ENCODE data around the gene SATB2.

The SATB2 gene

GRCh38 chr2:199336546-199336945, 121.2 kb downstream of the SATB2 start:
- TF ChIP-seq, protein P1, sequence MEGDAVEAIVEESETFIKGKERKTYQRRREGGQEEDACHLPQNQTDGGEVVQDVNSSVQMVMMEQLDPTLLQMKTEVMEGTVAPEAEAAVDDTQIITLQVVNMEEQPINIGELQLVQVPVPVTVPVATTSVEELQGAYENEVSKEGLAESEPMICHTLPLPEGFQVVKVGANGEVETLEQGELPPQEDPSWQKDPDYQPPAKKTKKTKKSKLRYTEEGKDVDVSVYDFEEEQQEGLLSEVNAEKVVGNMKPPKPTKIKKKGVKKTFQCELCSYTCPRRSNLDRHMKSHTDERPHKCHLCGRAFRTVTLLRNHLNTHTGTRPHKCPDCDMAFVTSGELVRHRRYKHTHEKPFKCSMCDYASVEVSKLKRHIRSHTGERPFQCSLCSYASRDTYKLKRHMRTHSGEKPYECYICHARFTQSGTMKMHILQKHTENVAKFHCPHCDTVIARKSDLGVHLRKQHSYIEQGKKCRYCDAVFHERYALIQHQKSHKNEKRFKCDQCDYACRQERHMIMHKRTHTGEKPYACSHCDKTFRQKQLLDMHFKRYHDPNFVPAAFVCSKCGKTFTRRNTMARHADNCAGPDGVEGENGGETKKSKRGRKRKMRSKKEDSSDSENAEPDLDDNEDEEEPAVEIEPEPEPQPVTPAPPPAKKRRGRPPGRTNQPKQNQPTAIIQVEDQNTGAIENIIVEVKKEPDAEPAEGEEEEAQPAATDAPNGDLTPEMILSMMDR (IDR thresholded peaks at IDR 0.05; ENCODE audit: borderline replicate concordance, extremely low read depth, low read length, poor library complexity, severe bottlenecking): no peak
- TF ChIP-seq EZH2 (IDR thresholded peaks at IDR 0.05; ENCODE audit: borderline replicate concordance, low read depth, low read length, severe bottlenecking): no peak
- no peak for DNase-seq
- Histone ChIP-seq H3K9ac (ENCODE audit: low read depth, low read length) (no peak overlapping the region), H3K27me3 (ENCODE audit: insufficient read depth, low read length, poor library complexity) (no peaks in the 10 kb centered on the region), H3K27ac (ENCODE audit: low read length) (no peak overlapping the region), H3K36me3 (ENCODE audit: insufficient read depth, low read length) (no peaks in the 10 kb centered on the region), H2AFZ (ENCODE audit: low read depth, low read length) (no peak overlapping the region), H3K4me1 (ENCODE audit: insufficient read depth, low read length) (no peaks in the 10 kb centered on the region), H3K79me2 (ENCODE audit: insufficient read depth, low read length) (no peaks in the 10 kb centered on the region), H3K4me2 (ENCODE audit: insufficient read depth, low read length) (no peak overlapping the region), H3K4me3 (ENCODE audit: low read depth in 1 of 2, low read length in 2 of 2) (no peak overlapping the region), H3K9me3 (ENCODE audit: insufficient read depth, low read length, severe bottlenecking) (no peaks in the 10 kb centered on the region), H4K20me1 (ENCODE audit: insufficient read depth, low read length) (no peaks in the 10 kb centered on the region)
- no peak for ATAC-seq (ENCODE audit: insufficient read depth, low read depth)

DNA sequence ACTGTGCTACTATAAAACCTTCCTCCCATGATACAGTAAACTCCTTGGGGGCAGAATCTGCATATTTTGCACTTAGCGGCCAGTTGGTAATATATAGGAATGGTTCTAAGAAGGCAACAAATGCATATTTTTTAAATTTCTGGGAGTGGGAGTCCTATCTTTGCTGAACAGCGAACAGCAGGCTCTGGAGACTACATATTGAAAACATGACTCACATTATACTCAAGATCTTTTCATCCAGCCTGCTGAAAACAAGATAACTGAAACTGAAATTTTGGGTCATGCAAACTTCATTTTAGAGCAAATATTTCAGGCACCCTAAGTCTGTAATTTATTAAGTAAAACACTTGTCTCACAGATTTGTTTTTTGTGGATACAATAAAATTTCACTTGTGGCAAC, 122.2 kb downstream of the SATB2 start:
- TF ChIP-seq, protein P1 (IDR thresholded peaks at IDR 0.05; ENCODE audit: borderline replicate concordance, extremely low read depth, low read length, poor library complexity, severe bottlenecking): no peak
- TF ChIP-seq EZH2 (IDR thresholded peaks at IDR 0.05; ENCODE audit: borderline replicate concordance, low read depth, low read length, severe bottlenecking): no peak
- H3K4me1 ChIP-seq (ENCODE audit: insufficient read depth, low read length): no peaks in the 10 kb centered on the region
- no peaks in the 10 kb centered on the region for H3K27me3 ChIP-seq (ENCODE audit: insufficient read depth, low read length, poor library complexity)
- H3K27ac ChIP-seq (ENCODE audit: low read length): no peak overlapping the region
- no peaks in the 10 kb centered on the region for H3K79me2 ChIP-seq (ENCODE audit: insufficient read depth, low read length)
- no peak overlapping the region for H3K4me3 ChIP-seq (ENCODE audit: low read depth in 1 of 2, low read length in 2 of 2)
- no peak overlapping the region for H2AFZ ChIP-seq (ENCODE audit: low read depth, low read length)
- H3K9ac ChIP-seq (ENCODE audit: low read depth, low read length): no peak overlapping the region
- H3K9me3 ChIP-seq (ENCODE audit: insufficient read depth, low read length, severe bottlenecking): no peaks in the 10 kb centered on the region
- no peaks in the 10 kb centered on the region for H4K20me1 ChIP-seq (ENCODE audit: insufficient read depth, low read length)
- no peaks in the 10 kb centered on the region for H3K36me3 ChIP-seq (ENCODE audit: insufficient read depth, low read length)
- no peak for DNase-seq
- H3K4me2 ChIP-seq (ENCODE audit: insufficient read depth, low read length): no peak overlapping the region
- no peak for ATAC-seq (ENCODE audit: insufficient read depth, low read depth)

- no peak overlapping the region for H2AFZ ChIP-seq (ENCODE audit: low read depth, low read length)
- no peaks in the 10 kb centered on the region for H3K4me1 ChIP-seq (ENCODE audit: insufficient read depth, low read length)
- no peak overlapping the region for H3K4me3 ChIP-seq (ENCODE audit: low read depth in 1 of 2, low read length in 2 of 2)
- H3K9ac ChIP-seq (ENCODE audit: low read depth, low read length): no peak overlapping the region
- TF ChIP-seq, protein P1 (IDR thresholded peaks at IDR 0.05; ENCODE audit: borderline replicate concordance, extremely low read depth, low read length, poor library complexity, severe bottlenecking): no peak
- TF ChIP-seq EZH2 (IDR thresholded peaks at IDR 0.05; ENCODE audit: borderline replicate concordance, low read depth, low read length, severe bottlenecking): no peak
- no peak for DNase-seq
- no peaks in the 10 kb centered on the region for H3K79me2 ChIP-seq (ENCODE audit: insufficient read depth, low read length)
- no peaks in the 10 kb centered on the region for H3K27me3 ChIP-seq (ENCODE audit: insufficient read depth, low read length, poor library complexity)
- H3K9me3 ChIP-seq (ENCODE audit: insufficient read depth, low read length, severe bottlenecking): no peaks in the 10 kb centered on the region
- H3K27ac ChIP-seq (ENCODE audit: low read length): no peak overlapping the region
- ATAC-seq (ENCODE audit: insufficient read depth, low read depth): no peak
- no peaks in the 10 kb centered on the region for H3K36me3 ChIP-seq (ENCODE audit: insufficient read depth, low read length)
- no peak overlapping the region for H3K4me2 ChIP-seq (ENCODE audit: insufficient read depth, low read length)
- no peaks in the 10 kb centered on the region for H4K20me1 ChIP-seq (ENCODE audit: insufficient read depth, low read length)
Measured at GRCh38 chr2:199329466-199329865, 128.3 kb downstream of the SATB2 start.

DNA sequence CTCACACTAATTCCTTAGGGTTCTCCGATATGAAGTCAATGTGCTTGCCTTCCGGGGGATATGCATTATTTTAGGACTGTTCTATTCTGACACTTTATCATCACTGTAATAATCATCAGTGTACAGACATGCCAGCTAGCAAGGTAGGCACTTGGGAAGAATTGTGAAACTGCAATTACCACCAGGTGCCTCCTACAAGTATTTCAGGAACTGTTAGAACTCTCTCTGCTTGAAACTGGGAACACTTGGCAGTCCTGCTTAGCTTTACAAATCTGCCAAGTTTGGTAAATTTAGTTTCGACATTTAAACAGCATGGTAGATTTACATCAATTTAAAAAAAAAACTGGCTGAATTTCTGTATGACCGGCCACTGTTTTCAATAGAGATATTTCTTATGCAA, 128.7 kb downstream of the SATB2 start:
- H3K4me1 ChIP-seq (ENCODE audit: insufficient read depth, low read length): no peaks in the 10 kb centered on the region
- H3K9me3 ChIP-seq (ENCODE audit: insufficient read depth, low read length, severe bottlenecking): no peaks in the 10 kb centered on the region
- no peaks in the 10 kb centered on the region for H4K20me1 ChIP-seq (ENCODE audit: insufficient read depth, low read length)
- H3K27ac ChIP-seq (ENCODE audit: low read length): no peak overlapping the region
- no peak for ATAC-seq (ENCODE audit: insufficient read depth, low read depth)
- no peak overlapping the region for H2AFZ ChIP-seq (ENCODE audit: low read depth, low read length)
- TF ChIP-seq, protein P1 (IDR thresholded peaks at IDR 0.05; ENCODE audit: borderline replicate concordance, extremely low read depth, low read length, poor library complexity, severe bottlenecking): no peak
- TF ChIP-seq EZH2 (IDR thresholded peaks at IDR 0.05; ENCODE audit: borderline replicate concordance, low read depth, low read length, severe bottlenecking): no peak
- H3K9ac ChIP-seq (ENCODE audit: low read depth, low read length): no peak overlapping the region
- no peak for DNase-seq
- no peak overlapping the region for H3K4me3 ChIP-seq (ENCODE audit: low read depth in 1 of 2, low read length in 2 of 2)
- H3K27me3 ChIP-seq (ENCODE audit: insufficient read depth, low read length, poor library complexity): no peaks in the 10 kb centered on the region
- no peaks in the 10 kb centered on the region for H3K36me3 ChIP-seq (ENCODE audit: insufficient read depth, low read length)
- no peak overlapping the region for H3K4me2 ChIP-seq (ENCODE audit: insufficient read depth, low read length)
- H3K79me2 ChIP-seq (ENCODE audit: insufficient read depth, low read length): no peaks in the 10 kb centered on the region
